Activated T-helper 2 cell treated with anti-CD3 and anti-CD28 coated beads, Interferon-gamma antibody, Interleukin-2, Interleukin-4, amounts not matched to agents 10 μg/mL and 5 μg/mL and 100 μg/mL, durations not matched to agents 14 hours and 24 hours and 36 hours (primary cell): ENCODE measurements around the gene SLC22A16. TPM values are rescaled to one million over a fixed set of nuclear protein-coding genes. Genes with fewer than 3 reads are reported as not detected.
A peak's percentile ranks its signal among the peaks of the same experiment; 100 is the strongest.
"Not testable (repeated sequence)": the region's sequence is repeated elsewhere in the genome, so short reads cannot be mapped to it uniquely, and the experiment has no call there.

ENCODE experiments used
- DNase-seq: peaks from one replicate; pipeline ENCODE4 v3.0.0; 2021; ENCODE audit warnings: low spot score
- H3K27ac Mint-ChIP-seq: one replicate; pipeline ENCODE4 v1.8.0; 2021; ENCODE audit warnings: mixed read lengths
- H3K27me3 Mint-ChIP-seq: one replicate; pipeline ENCODE4 v1.8.0; 2021; ENCODE audit warnings: low read depth, mixed read lengths
- H3K36me3 Mint-ChIP-seq: one replicate; pipeline ENCODE4 v1.8.0; 2021; ENCODE audit warnings: low read depth, mixed read lengths
- H3K4me1 Mint-ChIP-seq: one replicate; pipeline ENCODE4 v1.8.0; 2021; ENCODE audit warnings: low read depth, mixed read lengths
- H3K4me3 Mint-ChIP-seq: one replicate; pipeline ENCODE4 v1.8.0; 2021; ENCODE audit warnings: low read depth, mild to moderate bottlenecking, moderate library complexity, mixed read lengths
- H3K9me3 Mint-ChIP-seq: one replicate; pipeline ENCODE4 v1.8.0; 2021; ENCODE audit warnings: mixed read lengths
- intact Hi-C: fragments of 100-400 bp; cut with micrococcal nuclease; formaldehyde crosslinking; loops from one replicate; pipeline ENCODE4 v1.15.1; 2023
- total RNA-seq: library from RNA; stranded (reverse); gene quantifications from 2 replicates; pipeline ENCODE4 v1.2.3, GENCODE V29; 2022

Gene SLC22A16
- not detected in 2 replicates for total RNA-seq

GRCh38 chr6:110476046-110476849 lies at the start of gene SLC22A16:
TSS of gene SLC22A16 (minus strand) at chr6:110476613. CDS start at chr6:110476574, 39 bp downstream.
- Mint-ChIP-seq H3K4me1 (peaks cover 11% of the 10 kb centered on the region), H3K36me3 (no peaks in the 10 kb centered on the region), H3K9me3 (no peaks in the 10 kb centered on the region), H3K4me3 (peak within 1 kb of the TSS; percentile 60), H3K27me3 (peaks cover 61% of the 10 kb centered on the region), H3K27ac (no peak within 1 kb of the TSS)
- intact Hi-C loops, result no loop called here
- DNase-seq, result no peak

GRCh38 chr6:110525001-110525400 lies 48.6 kb upstream of the SLC22A16 start:
- peaks cover 18% of the 10 kb centered on the region for H3K4me1 Mint-ChIP-seq
- no peak for DNase-seq
- H3K27me3 Mint-ChIP-seq, result no peaks in the 10 kb centered on the region
- no peak overlapping the region for H3K27ac Mint-ChIP-seq
- no peaks in the 10 kb centered on the region for H3K36me3 Mint-ChIP-seq
- intact Hi-C loops, result loop anchor here (5.0 to 10.0 kb wide), 3 partner anchors 352 to 680 kb away; no protein-coding TSS in a partner anchor
- no peaks in the 10 kb centered on the region for H3K9me3 Mint-ChIP-seq
- H3K4me3 Mint-ChIP-seq, result no peak overlapping the region

- Mint-ChIP-seq H3K27ac (no peak overlapping the region), H3K4me1 (peaks cover 12% of the 10 kb centered on the region), H3K27me3 (peaks cover 2% of the 10 kb centered on the region), H3K9me3 (no peaks in the 10 kb centered on the region), H3K4me3 (no peak overlapping the region), H3K36me3 (no peaks in the 10 kb centered on the region)
- no peak for DNase-seq
- intact Hi-C loops, result loop anchor here (10.0 kb wide), 1 partner anchor 680 kb away; no protein-coding TSS in a partner anchor
These were observed 47.9 kb upstream of the SLC22A16 start for GRCh38 chr6:110524305-110524704.

- Mint-ChIP-seq H3K27ac (no peak overlapping the region), H3K36me3 (no peaks in the 10 kb centered on the region), H3K9me3 (no peaks in the 10 kb centered on the region), H3K4me3 (no peak overlapping the region), H3K4me1 (peaks cover 4% of the 10 kb centered on the region), H3K27me3 (peaks cover 2% of the 10 kb centered on the region)
- intact Hi-C loops, result loop anchor here (10.0 kb wide), 1 partner anchor 681 kb away; no protein-coding TSS in a partner anchor
- DNase-seq, result no peak
These were observed 47.1 kb upstream of the SLC22A16 start for GRCh38 chr6:110523451-110524021.

- Mint-ChIP-seq H3K27ac (no peak overlapping the region), H3K36me3 (no peaks in the 10 kb centered on the region), H3K27me3 (peaks cover 6% of the 10 kb centered on the region), H3K4me1 (peaks cover 2% of the 10 kb centered on the region), H3K9me3 (no peaks in the 10 kb centered on the region), H3K4me3 (no peak overlapping the region)
- DNase-seq, result no peak
- intact Hi-C loops, result loop anchor here (10.0 kb wide), 1 partner anchor 682 kb away; no protein-coding TSS in a partner anchor
These were observed 46.0 kb upstream of the SLC22A16 start for GRCh38 chr6:110522427-110522826.

GRCh38 chr6:110520992-110521543 lies 44.7 kb upstream of the SLC22A16 start:
- Mint-ChIP-seq H3K27me3 (peaks cover 11% of the 10 kb centered on the region), H3K36me3 (no peaks in the 10 kb centered on the region), H3K4me3 (no peak overlapping the region), H3K9me3 (no peaks in the 10 kb centered on the region), H3K27ac (no peak overlapping the region), H3K4me1 (peaks cover 2% of the 10 kb centered on the region)
- DNase-seq, result no peak
- intact Hi-C loops, result loop anchor here (10.0 kb wide), 1 partner anchor 684 kb away; no protein-coding TSS in a partner anchor

- Mint-ChIP-seq H3K36me3 (no peaks in the 10 kb centered on the region), H3K27me3 (peaks cover 11% of the 10 kb centered on the region), H3K27ac (no peak overlapping the region), H3K9me3 (no peaks in the 10 kb centered on the region), H3K4me3 (no peak overlapping the region), H3K4me1 (peaks cover 2% of the 10 kb centered on the region)
- no peak for DNase-seq
- intact Hi-C loops, result loop anchor here (10.0 kb wide), 1 partner anchor 684 kb away; no protein-coding TSS in a partner anchor
These were observed 44.0 kb upstream of the SLC22A16 start for GRCh38 chr6:110520209-110520965.

GRCh38 chr6:110517601-110518281 lies 41.3 kb upstream of the SLC22A16 start:
- Mint-ChIP-seq H3K27me3 (peaks cover 20% of the 10 kb centered on the region), H3K9me3 (no peaks in the 10 kb centered on the region), H3K4me3 (no peak overlapping the region), H3K27ac (no peak overlapping the region), H3K36me3 (no peaks in the 10 kb centered on the region), H3K4me1 (peaks cover 2% of the 10 kb centered on the region)
- DNase-seq, result no peak
- intact Hi-C loops, result no loop called here

GRCh38 chr6:110517034-110517433 lies 40.6 kb upstream of the SLC22A16 start:
- Mint-ChIP-seq H3K36me3 (no peaks in the 10 kb centered on the region), H3K27ac (no peak overlapping the region), H3K4me3 (no peak overlapping the region), H3K9me3 (no peaks in the 10 kb centered on the region), H3K27me3 (peaks cover 20% of the 10 kb centered on the region), H3K4me1 (peaks cover 2% of the 10 kb centered on the region)
- no peak for DNase-seq
- intact Hi-C loops, result no loop called here

GRCh38 chr6:110514818-110515217 lies 38.4 kb upstream of the SLC22A16 start:
- Mint-ChIP-seq H3K4me3 (no peak overlapping the region), H3K4me1 (no peaks in the 10 kb centered on the region), H3K36me3 (no peaks in the 10 kb centered on the region), H3K27ac (no peak overlapping the region), H3K27me3 (peaks cover 27% of the 10 kb centered on the region), H3K9me3 (no peaks in the 10 kb centered on the region)
- intact Hi-C loops, result no loop called here
- DNase-seq, result no peak

GRCh38 chr6:110512991-110513390 lies 36.6 kb upstream of the SLC22A16 start:
- no peak overlapping the region for H3K4me3 Mint-ChIP-seq
- no peaks in the 10 kb centered on the region for H3K9me3 Mint-ChIP-seq
- H3K27me3 Mint-ChIP-seq, result peaks cover 28% of the 10 kb centered on the region
- no peaks in the 10 kb centered on the region for H3K4me1 Mint-ChIP-seq
- no peak overlapping the region for H3K27ac Mint-ChIP-seq
- DNase-seq, result no peak
- intact Hi-C loops, result no loop called here
- no peaks in the 10 kb centered on the region for H3K36me3 Mint-ChIP-seq

GRCh38 chr6:110512549-110512948 lies 36.1 kb upstream of the SLC22A16 start:
- H3K9me3 Mint-ChIP-seq, H3K4me3 Mint-ChIP-seq, intact Hi-C loops, DNase-seq, H3K4me1 Mint-ChIP-seq, H3K27ac Mint-ChIP-seq, H3K36me3 Mint-ChIP-seq: not testable (repeated sequence)
- peaks cover 24% of the 10 kb centered on the region for H3K27me3 Mint-ChIP-seq
